Chondrocyte (in vitro differentiated cells): ENCODE data around the gene DDX6. TPM values are rescaled to one million over a fixed set of nuclear protein-coding genes. Genes with fewer than 3 reads are reported as not detected.
"Not testable (repeated sequence)": the region's sequence is repeated elsewhere in the genome, so short reads cannot be mapped to it uniquely, and the experiment has no call there.

Source experiments
- DNase-seq: peaks from one replicate; pipeline ENCODE4 v3.0.0; 2021; ENCODE audit warnings: mixed read lengths, low spot score
- H3K27ac Mint-ChIP-seq: one replicate; pipeline ENCODE4 v1.8.0; 2021; ENCODE audit warnings: mild to moderate bottlenecking, moderate library complexity, mixed read lengths; ENCODE audit not compliant: unreplicated experiment
- H3K27me3 Mint-ChIP-seq: 2 replicates; pipeline ENCODE4 v1.8.0; 2021; ENCODE audit warnings: low read depth, mixed read lengths
- H3K36me3 Mint-ChIP-seq: 2 replicates; pipeline ENCODE4 v1.8.0; 2021; ENCODE audit warnings: low read depth, mixed read lengths
- H3K4me1 Mint-ChIP-seq: 2 replicates; pipeline ENCODE4 v1.8.0; 2021; ENCODE audit warnings: low read depth, mild to moderate bottlenecking, mixed read lengths
- H3K4me3 Mint-ChIP-seq: one replicate; pipeline ENCODE4 v1.8.0; 2021; ENCODE audit warnings: mild to moderate bottlenecking, moderate library complexity, mixed read lengths; ENCODE audit not compliant: unreplicated experiment
- H3K9me3 Mint-ChIP-seq: 2 replicates; pipeline ENCODE4 v1.8.0; 2021; ENCODE audit warnings: low read depth, mixed read lengths
- CTCF ChIP-seq: fragments of 200-600 bp; sonication (generic); IDR thresholded peaks from 2 replicates; pipeline ENCODE4 v1.5.0; 2021; ENCODE audit warnings: antibody characterized with exemption, mild to moderate bottlenecking, moderate library complexity
- total RNA-seq: library from RNA; stranded (reverse); gene quantifications from 3 replicates; pipeline ENCODE4 v1.2.1, GENCODE V29; 2021

DDX6 gene
- total RNA-seq, 1 donor from 2014 or later = 136 TPM

DNA sequence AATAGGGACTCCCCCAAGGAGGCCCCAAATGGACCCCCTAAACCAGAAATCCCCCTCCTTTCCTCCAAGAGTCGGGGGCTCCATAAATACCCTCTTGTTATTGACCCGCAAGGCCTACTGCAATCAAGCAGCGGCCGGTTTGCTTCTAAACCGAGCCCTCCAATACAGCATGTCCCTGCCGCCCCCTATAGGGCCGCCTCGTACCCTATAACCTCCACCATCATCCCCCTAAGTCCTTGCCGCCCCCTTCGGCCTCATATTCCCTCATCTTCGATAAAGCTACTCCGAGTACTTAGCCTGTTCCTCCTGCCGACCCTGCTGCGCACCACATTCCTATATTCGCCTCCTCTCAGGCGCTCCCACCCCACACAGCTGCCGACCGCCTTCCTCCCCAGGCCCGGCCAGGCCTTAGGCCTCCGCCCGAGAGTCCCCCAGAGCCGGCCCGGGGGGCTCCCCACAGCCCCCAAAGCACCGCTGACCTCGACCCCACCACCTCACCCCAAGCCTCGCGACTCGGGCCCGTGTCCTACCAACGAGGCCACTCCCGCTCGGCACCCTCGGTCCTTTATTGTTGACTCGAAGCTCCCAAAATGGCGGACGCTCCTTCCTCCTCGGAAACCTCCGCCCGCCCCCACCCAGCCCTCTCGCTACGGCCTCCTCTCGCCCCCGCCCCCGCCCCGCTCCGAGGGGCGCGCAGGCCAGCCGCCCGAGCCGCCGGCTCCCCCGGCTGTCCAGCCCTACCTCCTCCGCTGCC, 430 bp downstream of the DDX6 start:
- H3K27ac Mint-ChIP-seq = peak overlapping the region; percentile 99
- peak overlapping the region; percentile 97 for H3K4me3 Mint-ChIP-seq
- peak; percentile 92 for DNase-seq
- no peaks in the 10 kb centered on the region for H3K36me3 Mint-ChIP-seq
- TF ChIP-seq CTCF = peak; percentile 73
- peaks cover 45% of the 10 kb centered on the region for H3K4me1 Mint-ChIP-seq
- no peaks in the 10 kb centered on the region for H3K27me3 Mint-ChIP-seq
- H3K9me3 Mint-ChIP-seq = no peaks in the 10 kb centered on the region

- peak overlapping the region; percentile 99 for H3K27ac Mint-ChIP-seq
- H3K36me3 Mint-ChIP-seq = no peaks in the 10 kb centered on the region
- DNase-seq = no peak
- H3K27me3 Mint-ChIP-seq = no peaks in the 10 kb centered on the region
- H3K4me1 Mint-ChIP-seq = peaks cover 50% of the 10 kb centered on the region
- no peaks in the 10 kb centered on the region for H3K9me3 Mint-ChIP-seq
- peak overlapping the region; percentile 97 for H3K4me3 Mint-ChIP-seq
- no peak for TF ChIP-seq CTCF
Observed at GRCh38 chr11:118789501-118790356, 1.2 kb downstream of the DDX6 start.

DNA sequence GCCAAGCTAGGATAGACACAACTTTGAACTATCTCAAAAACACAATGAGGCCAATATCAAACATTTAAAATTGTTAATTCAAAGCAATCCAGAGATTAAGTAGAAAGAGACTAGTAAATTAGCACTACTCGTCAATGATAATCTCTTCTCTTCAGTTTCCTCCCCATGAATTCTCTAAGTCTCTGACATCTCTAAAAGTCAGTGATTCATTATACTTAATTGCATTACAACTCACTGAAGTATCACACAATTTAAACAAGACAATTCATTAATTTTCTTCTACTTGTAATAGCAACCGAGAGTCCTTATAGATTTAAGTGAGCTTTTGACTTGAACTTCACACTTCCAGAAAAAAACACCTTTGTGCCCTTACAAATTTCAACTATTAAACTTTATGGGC, 4.3 kb downstream of the DDX6 start:
- Mint-ChIP-seq H3K9me3 (no peaks in the 10 kb centered on the region), H3K36me3 (peaks cover 6% of the 10 kb centered on the region), H3K27ac (peak overlapping the region; percentile 17), H3K4me1 (peaks cover 43% of the 10 kb centered on the region), H3K27me3 (no peaks in the 10 kb centered on the region), H3K4me3 (no peak overlapping the region)
- no peak for TF ChIP-seq CTCF
- DNase-seq = no peak

GRCh38 chr11:118785362-118785761, 5.6 kb downstream of the DDX6 start:
- Mint-ChIP-seq H3K27ac (peak overlapping the region; percentile 9), H3K9me3 (no peaks in the 10 kb centered on the region), H3K27me3 (no peaks in the 10 kb centered on the region), H3K4me1 (peaks cover 43% of the 10 kb centered on the region), H3K36me3 (peaks cover 8% of the 10 kb centered on the region), H3K4me3 (no peak overlapping the region)
- no peak for DNase-seq
- TF ChIP-seq CTCF = no peak

- TF ChIP-seq CTCF = no peak
- Mint-ChIP-seq H3K4me3 (no peak overlapping the region), H3K27ac (no peak overlapping the region), H3K36me3 (peaks cover 13% of the 10 kb centered on the region), H3K4me1 (peaks cover 36% of the 10 kb centered on the region), H3K9me3 (no peaks in the 10 kb centered on the region), H3K27me3 (no peaks in the 10 kb centered on the region)
- no peak for DNase-seq
Observed at GRCh38 chr11:118783724-118784495, 7.1 kb downstream of the DDX6 start.

GRCh38 chr11:118783324-118783723, 7.6 kb downstream of the DDX6 start:
- H3K27me3 Mint-ChIP-seq, H3K4me3 Mint-ChIP-seq, H3K9me3 Mint-ChIP-seq, H3K27ac Mint-ChIP-seq, DNase-seq: not testable (repeated sequence)
- Mint-ChIP-seq H3K36me3 (peaks cover 16% of the 10 kb centered on the region), H3K4me1 (peaks cover 32% of the 10 kb centered on the region)
